Right lobe of liver (tissue), 6 donors: ENCODE results near the gene SEZ6. TPM values are rescaled to one million over a fixed set of nuclear protein-coding genes. Genes with fewer than 3 reads are reported as not detected.

ENCODE experiments used
- ATAC-seq, 4 donors: fragments of 200-7000 bp; cut with Tn5 transposase; one replicate each; pipeline ENCODE4 v1.9.1; 2020; ENCODE audit warnings: mild to moderate bottlenecking in 4 of 4, moderate library complexity in 4 of 4
- DNase-seq, 3 donors: peaks; one replicate each; pipeline ENCODE4 v3.0.0-alpha.2; 2020
- H3K27ac ChIP-seq, 3 donors: fragments of 200-600 bp; one replicate each; pipeline ENCODE4 v1.8.0; 2022
- H3K27me3 ChIP-seq, 2 donors: fragments of 200-600 bp; one replicate each; pipeline ENCODE4 v1.8.0; 2022
- H3K36me3 ChIP-seq, 4 donors: fragments of 200-600 bp; sonication (generic) in 1 of 4; one replicate each; pipeline versions ENCODE4 v1.5.1 to v1.8.0; 2017 to 2022; ENCODE audit warnings: control low read depth in 1 of 4
- H3K4me1 ChIP-seq, 4 donors: fragments of 200-600 bp; sonication (generic) in 1 of 4; one replicate each; pipeline versions ENCODE4 v1.5.1 to v1.8.0; 2017 to 2022; ENCODE audit warnings: control low read depth in 1 of 4
- H3K4me3 ChIP-seq, 3 donors: fragments of 200-600 bp; one replicate each; pipeline ENCODE4 v1.8.0; 2022
- H3K9me3 ChIP-seq, 4 donors: fragments of 200-600 bp; sonication (generic) in 1 of 4; one replicate each; pipeline versions ENCODE4 v1.5.1 to v1.8.0; 2017 to 2022; ENCODE audit warnings: control low read depth in 1 of 4
- CTCF ChIP-seq, 4 donors: fragments of 200-600 bp in 3 of 4; fragments of 450-650 bp in 1 of 4; IDR thresholded peaks; one replicate each; pipeline versions ENCODE4 v1.5.1 to v1.8.0; 2016 to 2022; ENCODE audit warnings: antibody characterized with exemption in 4 of 4, mild to moderate bottlenecking in 2 of 4
- POLR2A ChIP-seq: fragments of 450-650 bp; IDR thresholded peaks from one replicate; pipeline ENCODE4 v1.6.1; 2017; ENCODE audit warnings: antibody characterized with exemption, mild to moderate bottlenecking
- WGBS: methylation state at CpG from one replicate; pipeline ENCODE4 v1.1.6; 2018; ENCODE audit warnings: low coverage, low lambda C conversion rate; ENCODE audit not compliant: insufficient coverage; ENCODE audit errors: missing lambda C conversion rate; 5-methylcytosine and 5-hydroxymethylcytosine counted together
- intact Hi-C, 2 donors: fragments of 100-400 bp; cut with DNase I; formaldehyde crosslinking; loops; one replicate each; pipeline versions ENCODE4 v1.11.2 to v1.14.1; 2022
- total RNA-seq, 6 experiments: library from RNA; depleted of rRNA in 2 of 6; stranded (reverse); fragments of >200 nt in 2 of 6; fragmentation: NEBNext Ultra II Directional in 3 of 6; extraction: Animal tissue kit (Norgen Biotek cat#: 25700) in 3 of 6; gene quantifications; one replicate each; pipeline versions ENCODE4 v1.1.0 to v1.2.4, GENCODE V29; 2016 to 2023
- donor health status: DM: no; HTN: yes; CAD: no.
- donor health status: DM: no; HTN: no; CAD: no.
- donor health status: DM: no; HTN: no; CAD: no.
- donor health status: DM: no; HTN: yes; CAD: no.
- donor health status: DM: no; HTN: yes; CAD: no.

SEZ6 gene
- total RNA-seq, 6 experiments from 2014 or later = not detected

DNA sequence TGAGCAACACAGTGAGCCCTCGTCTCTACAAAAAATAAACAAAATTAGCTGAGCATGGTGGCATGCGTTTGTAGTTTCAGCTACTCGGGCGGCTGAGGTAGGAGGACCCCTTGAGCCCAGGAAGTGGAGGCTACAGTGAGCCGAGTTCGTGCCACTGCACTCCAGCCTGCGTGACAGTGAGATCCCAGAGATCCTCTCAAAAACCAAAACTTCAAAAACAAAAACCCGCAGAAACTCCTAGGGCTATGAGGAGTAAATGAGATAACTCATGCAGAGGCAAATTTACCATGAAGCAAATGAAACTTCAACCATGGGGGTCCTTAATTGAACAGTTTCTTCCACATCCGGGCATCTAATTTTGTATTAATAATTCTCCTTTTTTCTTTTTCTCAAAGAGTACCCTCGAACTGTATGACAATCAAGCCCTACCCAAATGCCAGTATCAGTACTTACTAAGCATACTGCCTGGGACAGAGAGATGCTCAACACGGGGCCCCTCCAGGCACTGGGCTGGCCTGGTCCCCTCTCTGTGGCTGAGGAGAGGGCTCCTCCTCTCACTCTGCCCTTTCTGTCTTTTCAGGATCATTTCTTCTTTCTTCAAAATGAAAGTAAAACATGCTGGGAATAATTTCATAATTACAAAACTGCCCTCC, 36.3 kb upstream of the SEZ6 start:
- H3K9me3 ChIP-seq = no peaks in the 10 kb centered on the region
- ATAC-seq = peak in 1 of 4 donors; percentile 30
- TF ChIP-seq CTCF (IDR thresholded peaks at IDR 0.05) (no peak), POLR2A (no peak)
- H3K4me1 ChIP-seq = peaks cover 0 to 25% (median 8%) of the 10 kb centered on the region in 4 donors
- DNase-seq = no peak
- peak overlapping the region; percentile 42 to 80 (median 64) for H3K27ac ChIP-seq
- 43% methylated on average over 4 of the region's 11 CpGs for WGBS
- peak overlapping the region; percentile 47 to 84 (median 75) for H3K4me3 ChIP-seq
- H3K27me3 ChIP-seq = no peaks in the 10 kb centered on the region
- peaks cover 0 to 6% (median 0%) of the 10 kb centered on the region in 4 donors for H3K36me3 ChIP-seq
- intact Hi-C loops = no loop called here

DNA sequence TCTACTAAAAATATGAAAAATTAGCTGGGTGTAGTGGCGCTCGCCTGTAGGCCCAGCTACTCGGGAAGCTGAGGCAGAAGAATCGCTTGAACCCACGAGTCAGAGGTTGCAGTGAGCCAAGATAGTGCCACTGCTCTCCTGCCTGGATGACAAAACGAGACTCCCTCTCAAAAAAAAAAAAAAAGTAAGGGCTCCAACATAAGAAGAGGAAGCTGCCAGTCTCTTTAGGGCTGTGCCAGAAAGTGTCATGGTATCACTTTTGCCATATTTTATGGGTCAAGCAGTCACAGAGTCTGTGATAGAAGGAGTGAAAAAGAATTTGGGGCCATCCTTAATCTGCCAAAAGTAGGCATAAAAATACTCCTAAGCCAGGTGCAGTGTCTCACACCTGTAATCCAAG, 35.7 kb upstream of the SEZ6 start:
- WGBS = 90% methylated on average over 6 of the region's 6 CpGs
- no peak overlapping the region for H3K4me3 ChIP-seq
- H3K27me3 ChIP-seq = no peaks in the 10 kb centered on the region
- TF ChIP-seq CTCF (IDR thresholded peaks at IDR 0.05) = no peak
- TF ChIP-seq POLR2A = no peak
- intact Hi-C loops = no loop called here
- no peak for DNase-seq
- H3K9me3 ChIP-seq = no peaks in the 10 kb centered on the region
- H3K27ac ChIP-seq = no peak overlapping the region
- peaks cover 0 to under 1% (median 0%) of the 10 kb centered on the region in 4 donors for H3K36me3 ChIP-seq
- ATAC-seq = no peak
- peaks cover 0 to 19% (median 5%) of the 10 kb centered on the region in 4 donors for H3K4me1 ChIP-seq

DNA sequence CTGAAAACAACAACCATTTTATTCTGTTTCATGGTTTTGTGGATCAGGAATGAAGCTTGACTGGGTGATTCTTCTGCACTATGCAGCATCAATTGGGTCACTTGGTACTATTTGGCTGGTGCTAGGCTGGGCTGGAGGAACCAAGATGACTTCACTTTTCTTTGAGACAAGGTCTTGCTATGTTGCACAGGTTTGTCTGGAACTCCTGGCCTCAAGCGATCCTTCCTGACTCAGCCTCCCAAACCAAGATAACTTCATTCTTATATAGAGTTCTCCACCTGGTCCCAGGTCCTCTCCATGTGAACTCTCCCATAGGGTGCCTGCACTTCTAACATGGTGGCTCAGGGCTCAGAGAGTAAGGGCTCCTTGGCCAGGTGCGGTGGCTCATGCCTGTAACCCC, 35.3 kb upstream of the SEZ6 start:
- H3K4me3 ChIP-seq = no peak overlapping the region
- WGBS = 100% methylated on average over 2 of the region's 2 CpGs
- peaks cover 0 to 18% (median 5%) of the 10 kb centered on the region in 4 donors for H3K4me1 ChIP-seq
- H3K27me3 ChIP-seq = no peaks in the 10 kb centered on the region
- intact Hi-C loops = no loop called here
- H3K9me3 ChIP-seq = no peaks in the 10 kb centered on the region
- TF ChIP-seq POLR2A (no peak), CTCF (IDR thresholded peaks at IDR 0.05) (no peak)
- no peaks in the 10 kb centered on the region for H3K36me3 ChIP-seq
- DNase-seq (no peak), ATAC-seq (no peak)
- H3K27ac ChIP-seq = no peak overlapping the region

- intact Hi-C loops = no loop called here
- no peak for DNase-seq
- H3K4me1 ChIP-seq = peaks cover 0 to 12% (median 5%) of the 10 kb centered on the region in 4 donors
- no peak for ATAC-seq
- TF ChIP-seq POLR2A (no peak), CTCF (IDR thresholded peaks at IDR 0.05) (no peak)
- H3K36me3 ChIP-seq = no peaks in the 10 kb centered on the region
- WGBS = 79% methylated on average over 5 of the region's 13 CpGs
- H3K27ac ChIP-seq = no peak overlapping the region
- no peaks in the 10 kb centered on the region for H3K27me3 ChIP-seq
- H3K4me3 ChIP-seq = no peak overlapping the region
- H3K9me3 ChIP-seq = no peaks in the 10 kb centered on the region
These were observed 34.1 kb upstream of the SEZ6 start for GRCh38 chr17:29039764-29040598.
